Stimulated activated CD8-positive, alpha-beta memory T cell treated with anti-CD3 and anti-CD28 coated beads, Interleukin-12 subunit alpha, Interleukin-12 subunit beta, amount 100 ng/mL, for 24 hours (primary cell): Measurements from ENCODE around the gene ZNF438.

Experiments
- DNase-seq: peaks from one replicate; pipeline ENCODE4 v3.0.0-alpha.2; 2020; ENCODE audit errors: extremely low read depth

Gene ZNF438

GRCh38 chr10:30883751-30884150 lies 147.9 kb downstream of the ZNF438 start:
- no peak for DNase-seq

GRCh38 chr10:30883116-30883515 lies 148.5 kb downstream of the ZNF438 start:
- no peak for DNase-seq

GRCh38 chr10:30882281-30882680 lies 149.4 kb downstream of the ZNF438 start:
- no peak for DNase-seq

GRCh38 chr10:30878920-30879319 lies 152.7 kb downstream of the ZNF438 start:
- DNase-seq, result no peak

- DNase-seq, result no peak
Measured at GRCh38 chr10:30877111-30877510, 154.6 kb downstream of the ZNF438 start.

GRCh38 chr10:30873411-30873810 lies 158.3 kb downstream of the ZNF438 start:
- DNase-seq, result no peak

- DNase-seq, result no peak
Measured at GRCh38 chr10:30870896-30871295, 160.8 kb downstream of the ZNF438 start.

- DNase-seq, result no peak
Measured at GRCh38 chr10:30869566-30869965, 162.1 kb downstream of the ZNF438 start.

- DNase-seq, result no peak
Measured at GRCh38 chr10:30868611-30869010, 163.1 kb downstream of the ZNF438 start.

- DNase-seq, result no peak
Measured at GRCh38 chr10:30866896-30867295, 164.8 kb downstream of the ZNF438 start.

- no peak for DNase-seq
Measured at GRCh38 chr10:30865141-30865926, 166.3 kb downstream of the ZNF438 start.

- DNase-seq, result no peak
Measured at GRCh38 chr10:30863516-30864210, 168.0 kb downstream of the ZNF438 start.

- no peak for DNase-seq
Measured at GRCh38 chr10:30862486-30862885, 169.2 kb downstream of the ZNF438 start.

- no peak for DNase-seq
Measured at GRCh38 chr10:30861976-30862375, 169.7 kb downstream of the ZNF438 start.

- DNase-seq, result no peak
Measured at GRCh38 chr10:30861221-30861620, 170.4 kb downstream of the ZNF438 start.

- no peak for DNase-seq
Measured at GRCh38 chr10:30858499-30858898, 173.2 kb downstream of the ZNF438 start.

GRCh38 chr10:30857803-30858202 lies 173.9 kb downstream of the ZNF438 start:
- no peak for DNase-seq

GRCh38 chr10:30855131-30855530 lies 176.5 kb downstream of the ZNF438 start:
- no peak for DNase-seq

GRCh38 chr10:30854656-30855055 lies 177.0 kb downstream of the ZNF438 start:
- DNase-seq, result no peak

GRCh38 chr10:30853066-30853465 lies 178.6 kb downstream of the ZNF438 start:
- DNase-seq, result no peak

GRCh38 chr10:30850776-30851175 lies 180.9 kb downstream of the ZNF438 start:
- no peak for DNase-seq

- DNase-seq, result no peak
Measured at GRCh38 chr10:30849231-30850035, 182.2 kb downstream of the ZNF438 start.
